Measurements from ENCODE around the gene IREB2. TPM values are rescaled to one million over a fixed set of nuclear protein-coding genes. Genes with fewer than 3 reads are reported as not detected.
A peak's percentile ranks its signal among the peaks of the same experiment; 100 is the strongest.

Gene IREB2
- total RNA-seq, 1 donor from 2014 or later = 76.9 TPM

GRCh38 chr15:78445875-78446274 lies 7.9 kb downstream of the IREB2 start:
- H3K27ac Mint-ChIP-seq = no peak overlapping the region
- no peak overlapping the region for H3K4me3 Mint-ChIP-seq
- H3K9me3 Mint-ChIP-seq = no peaks in the 10 kb centered on the region
- H3K4me1 Mint-ChIP-seq (ENCODE audit: unreplicated experiment) = peaks cover 18% of the 10 kb centered on the region
- H3K36me3 Mint-ChIP-seq = peaks cover 38% of the 10 kb centered on the region
- no peak for DNase-seq (ENCODE audit: extremely low spot score, unreplicated experiment)
- TF ChIP-seq CTCF (conservative IDR thresholded peaks at IDR 0.05) = no peak
- H3K27me3 Mint-ChIP-seq = no peaks in the 10 kb centered on the region

DNA sequence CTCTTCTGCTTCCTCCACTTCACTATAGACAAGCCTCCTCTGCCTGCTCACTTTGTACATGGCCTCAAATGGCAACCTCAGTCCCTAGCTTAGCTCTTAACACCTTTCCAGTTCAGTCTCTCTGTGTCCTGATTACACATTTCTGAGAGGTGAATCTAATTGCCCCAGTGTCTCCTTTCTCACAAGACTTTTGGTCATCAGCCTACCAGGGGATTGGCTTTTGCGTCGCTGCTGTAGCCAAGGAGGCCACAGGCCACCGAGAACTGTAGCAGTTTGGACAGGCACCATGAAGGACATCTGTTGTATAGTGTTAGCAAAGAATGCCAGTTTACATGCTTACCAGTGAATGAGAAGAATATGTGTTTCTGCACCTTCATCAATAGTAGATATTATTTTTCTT lies 8.5 kb downstream of the IREB2 start:
- peaks cover 32% of the 10 kb centered on the region for H3K36me3 Mint-ChIP-seq
- no peaks in the 10 kb centered on the region for H3K27me3 Mint-ChIP-seq
- no peak overlapping the region for H3K27ac Mint-ChIP-seq
- H3K4me1 Mint-ChIP-seq (ENCODE audit: unreplicated experiment) = peaks cover 12% of the 10 kb centered on the region
- H3K9me3 Mint-ChIP-seq = no peaks in the 10 kb centered on the region
- TF ChIP-seq CTCF (conservative IDR thresholded peaks at IDR 0.05) = no peak
- no peak overlapping the region for H3K4me3 Mint-ChIP-seq
- DNase-seq (ENCODE audit: extremely low spot score, unreplicated experiment) = no peak

- H3K9me3 Mint-ChIP-seq = no peaks in the 10 kb centered on the region
- peak overlapping the region; percentile 30 for H3K27ac Mint-ChIP-seq
- H3K4me1 Mint-ChIP-seq (ENCODE audit: unreplicated experiment) = peaks cover 24% of the 10 kb centered on the region
- H3K27me3 Mint-ChIP-seq = no peaks in the 10 kb centered on the region
- H3K36me3 Mint-ChIP-seq = peaks cover 29% of the 10 kb centered on the region
- no peak overlapping the region for H3K4me3 Mint-ChIP-seq
- no peak for DNase-seq (ENCODE audit: extremely low spot score, unreplicated experiment)
- no peak for TF ChIP-seq CTCF (conservative IDR thresholded peaks at IDR 0.05)
Observed at GRCh38 chr15:78448441-78449219, 10.6 kb downstream of the IREB2 start.

DNA sequence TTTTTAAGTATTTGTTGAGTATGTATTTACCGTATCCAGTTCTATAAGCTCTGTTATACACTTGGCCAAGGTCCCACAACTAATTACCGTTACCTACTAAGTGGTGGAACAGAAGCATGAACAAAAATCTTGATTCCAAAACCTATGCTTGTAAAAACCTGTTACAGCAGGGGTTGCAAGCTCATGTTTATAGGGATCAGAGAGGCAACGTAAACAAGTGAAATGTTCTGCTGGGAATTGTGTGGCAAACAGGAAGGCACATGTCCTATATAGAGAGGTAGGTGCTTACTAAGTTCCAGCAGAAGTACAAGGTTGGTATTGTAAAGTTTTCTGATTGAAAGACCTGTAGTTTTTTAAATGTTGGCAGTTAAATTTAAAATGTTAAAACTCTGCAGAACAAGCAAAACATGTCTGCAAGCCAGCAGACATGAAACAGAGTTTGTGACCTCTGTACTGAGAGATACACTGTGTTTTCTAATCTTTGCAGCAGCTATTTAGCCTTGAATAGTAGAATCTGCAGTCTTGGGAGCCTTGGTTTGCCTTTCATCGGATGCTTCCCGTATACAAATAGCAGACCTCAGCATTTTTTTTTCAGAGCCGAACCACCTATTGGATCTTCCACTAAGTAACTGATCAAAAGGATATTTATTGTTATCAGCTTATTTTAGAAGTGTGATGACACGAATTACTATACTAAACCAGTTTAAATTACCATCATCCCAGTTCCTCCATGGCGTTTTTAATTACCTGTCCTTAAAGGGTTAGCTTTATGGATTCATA lies 11.4 kb downstream of the IREB2 start:
- Mint-ChIP-seq H3K4me1 (ENCODE audit: unreplicated experiment) (peaks cover 29% of the 10 kb centered on the region), H3K36me3 (peaks cover 26% of the 10 kb centered on the region), H3K27me3 (no peaks in the 10 kb centered on the region), H3K4me3 (no peak overlapping the region), H3K9me3 (no peaks in the 10 kb centered on the region), H3K27ac (peak overlapping the region; percentile 30)
- DNase-seq (ENCODE audit: extremely low spot score, unreplicated experiment) = no peak
- no peak for TF ChIP-seq CTCF (conservative IDR thresholded peaks at IDR 0.05)

DNA sequence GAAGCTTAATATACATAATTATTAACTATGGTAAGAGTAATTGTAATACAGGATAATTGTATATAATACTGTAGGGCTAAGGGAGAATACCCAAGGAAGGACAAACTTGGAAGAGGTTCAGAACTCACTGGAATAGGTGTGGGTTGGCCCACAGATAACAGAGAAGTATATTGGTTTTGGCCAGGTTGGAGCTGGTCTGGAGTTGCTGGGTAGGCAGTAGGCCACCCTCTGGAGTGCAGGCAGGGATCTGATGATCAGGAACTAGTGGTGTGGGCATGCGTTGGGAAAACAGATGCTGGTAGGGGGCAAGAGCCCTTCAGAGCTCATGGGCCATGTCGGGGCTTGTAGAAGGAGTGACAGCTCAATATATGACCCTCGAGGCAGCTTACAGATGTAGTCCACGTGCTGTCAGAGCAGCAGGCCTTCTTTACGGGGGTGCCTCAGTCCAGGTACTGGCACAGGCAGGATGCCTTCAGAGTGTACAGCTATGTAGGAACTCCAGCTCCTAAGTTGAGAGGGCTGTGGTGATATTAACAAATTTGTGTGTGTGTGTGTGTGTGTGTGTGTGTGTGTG lies 12.4 kb downstream of the IREB2 start:
- H3K27ac Mint-ChIP-seq = no peak overlapping the region

More for the DNA sequence above, 12.4 kb downstream of the IREB2 start:
- no peak for TF ChIP-seq CTCF (conservative IDR thresholded peaks at IDR 0.05)
- Mint-ChIP-seq H3K9me3 (no peaks in the 10 kb centered on the region), H3K36me3 (peaks cover 25% of the 10 kb centered on the region), H3K27me3 (no peaks in the 10 kb centered on the region), H3K4me3 (no peak overlapping the region), H3K4me1 (ENCODE audit: unreplicated experiment) (peaks cover 37% of the 10 kb centered on the region)
- DNase-seq (ENCODE audit: extremely low spot score, unreplicated experiment) = no peak

All from type B pancreatic cell (in vitro differentiated cells).